GM12878 (cell line): ENCODE results near the gene TOR2A.

Source experiments
- CREM ChIP-seq: IDR thresholded peaks from 2 replicates; pipeline ENCODE4 v1.6.1; 2014; ENCODE audit warnings: antibody characterized with exemption, low read depth
- CTCF ChIP-seq, 3 experiments: IDR thresholded peaks in 2 of 3; conservative IDR thresholded peaks in 1 of 3; 2 replicates each; pipeline ENCODE4 v1.5.1; 2011; ENCODE audit warnings: low read depth in 3 of 3, low read length in 3 of 3, mild to moderate bottlenecking in 3 of 3, control low read depth in 2 of 3, moderate library complexity in 2 of 3, inconsistent platforms in 1 of 3, mixed read lengths in 1 of 3; ENCODE audit not compliant: control insufficient read depth in 2 of 3, insufficient read depth in 1 of 3; ENCODE audit errors: extremely low read depth in 1 of 3
- HDAC2 ChIP-seq: fragments of 200-600 bp; sonication (generic); IDR thresholded peaks from 2 replicates; pipeline ENCODE4 v1.6.1; 2017
- KDM1A ChIP-seq: fragments of 200-600 bp; sonication (generic); IDR thresholded peaks from 2 replicates; pipeline ENCODE4 v1.6.1; 2016; ENCODE audit warnings: borderline replicate concordance
- LARP7 ChIP-seq: fragments of 450-650 bp; IDR thresholded peaks from 2 replicates; pipeline ENCODE4 v1.6.1; 2017; ENCODE audit warnings: mild to moderate bottlenecking
- MTA2 ChIP-seq: fragments of 450-650 bp; IDR thresholded peaks from 2 replicates; pipeline ENCODE4 v1.6.1; 2016; ENCODE audit warnings: low read depth, mild to moderate bottlenecking, moderate library complexity
- POLR2AphosphoS5 ChIP-seq: IDR thresholded peaks from 2 replicates; pipeline ENCODE4 v1.6.1; 2011; ENCODE audit warnings: mild to moderate bottlenecking, low read length, inconsistent platforms
- SIN3A ChIP-seq: IDR thresholded peaks from 2 replicates; pipeline ENCODE4 v1.6.1; 2012; ENCODE audit warnings: low read depth, low read length, improper control_type of control experiment
- SMARCA5 ChIP-seq: fragments of 450-650 bp; IDR thresholded peaks from 2 replicates; pipeline ENCODE4 v1.6.1; 2017; ENCODE audit warnings: mild to moderate bottlenecking
- SPI1 ChIP-seq: IDR thresholded peaks from 2 replicates; pipeline ENCODE4 v1.6.1; 2011; ENCODE audit warnings: low read depth, mild to moderate bottlenecking, low read length, moderate library complexity, borderline replicate concordance; ENCODE audit not compliant: insufficient read depth
- TAF1 ChIP-seq: IDR thresholded peaks from 2 replicates; pipeline ENCODE4 v1.6.1; 2011; ENCODE audit warnings: mild to moderate bottlenecking, low read depth, low read length, borderline replicate concordance
- TARDBP ChIP-seq: IDR thresholded peaks from 2 replicates; pipeline ENCODE4 v1.6.1; 2016; ENCODE audit warnings: borderline replicate concordance
- TF ChIP-seq, protein P1 (sequence below): fragments of 450-650 bp; IDR thresholded peaks from 2 replicates; pipeline ENCODE4 v1.6.1; 2016; ENCODE audit warnings: mild to moderate bottlenecking, moderate library complexity, borderline replicate concordance
- TF ChIP-seq, protein P2 (sequence below): IDR thresholded peaks from 2 replicates; pipeline ENCODE4 v1.6.1; 2012; ENCODE audit warnings: mild to moderate bottlenecking, low read depth, low read length

- TF ChIP-seq HDAC2 = no peak
- no peak for TF ChIP-seq TAF1
- TF ChIP-seq POLR2AphosphoS5 = no peak
- TF ChIP-seq, protein P1, sequence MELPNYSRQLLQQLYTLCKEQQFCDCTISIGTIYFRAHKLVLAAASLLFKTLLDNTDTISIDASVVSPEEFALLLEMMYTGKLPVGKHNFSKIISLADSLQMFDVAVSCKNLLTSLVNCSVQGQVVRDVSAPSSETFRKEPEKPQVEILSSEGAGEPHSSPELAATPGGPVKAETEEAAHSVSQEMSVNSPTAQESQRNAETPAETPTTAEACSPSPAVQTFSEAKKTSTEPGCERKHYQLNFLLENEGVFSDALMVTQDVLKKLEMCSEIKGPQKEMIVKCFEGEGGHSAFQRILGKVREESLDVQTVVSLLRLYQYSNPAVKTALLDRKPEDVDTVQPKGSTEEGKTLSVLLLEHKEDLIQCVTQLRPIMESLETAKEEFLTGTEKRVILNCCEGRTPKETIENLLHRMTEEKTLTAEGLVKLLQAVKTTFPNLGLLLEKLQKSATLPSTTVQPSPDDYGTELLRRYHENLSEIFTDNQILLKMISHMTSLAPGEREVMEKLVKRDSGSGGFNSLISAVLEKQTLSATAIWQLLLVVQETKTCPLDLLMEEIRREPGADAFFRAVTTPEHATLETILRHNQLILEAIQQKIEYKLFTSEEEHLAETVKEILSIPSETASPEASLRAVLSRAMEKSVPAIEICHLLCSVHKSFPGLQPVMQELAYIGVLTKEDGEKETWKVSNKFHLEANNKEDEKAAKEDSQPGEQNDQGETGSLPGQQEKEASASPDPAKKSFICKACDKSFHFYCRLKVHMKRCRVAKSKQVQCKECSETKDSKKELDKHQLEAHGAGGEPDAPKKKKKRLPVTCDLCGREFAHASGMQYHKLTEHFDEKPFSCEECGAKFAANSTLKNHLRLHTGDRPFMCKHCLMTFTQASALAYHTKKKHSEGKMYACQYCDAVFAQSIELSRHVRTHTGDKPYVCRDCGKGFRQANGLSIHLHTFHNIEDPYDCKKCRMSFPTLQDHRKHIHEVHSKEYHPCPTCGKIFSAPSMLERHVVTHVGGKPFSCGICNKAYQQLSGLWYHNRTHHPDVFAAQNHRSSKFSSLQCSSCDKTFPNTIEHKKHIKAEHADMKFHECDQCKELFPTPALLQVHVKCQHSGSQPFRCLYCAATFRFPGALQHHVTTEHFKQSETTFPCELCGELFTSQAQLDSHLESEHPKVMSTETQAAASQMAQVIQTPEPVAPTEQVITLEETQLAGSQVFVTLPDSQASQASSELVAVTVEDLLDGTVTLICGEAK = no peak
- no peak for TF ChIP-seq CTCF (IDR thresholded peaks at IDR 0.05 in 2 of 3, conservative IDR thresholded peaks at IDR 0.05 in 1 of 3; ENCODE audit: control insufficient read depth in 2 of 3, extremely low read depth in 1 of 3, insufficient read depth in 1 of 3, low read depth in 3 of 3, low read length in 3 of 3)
- TF ChIP-seq LARP7 = no peak
- TF ChIP-seq SPI1 = no peak
- TF ChIP-seq MTA2 = no peak
- TF ChIP-seq SMARCA5 = no peak
- TF ChIP-seq, protein P2, sequence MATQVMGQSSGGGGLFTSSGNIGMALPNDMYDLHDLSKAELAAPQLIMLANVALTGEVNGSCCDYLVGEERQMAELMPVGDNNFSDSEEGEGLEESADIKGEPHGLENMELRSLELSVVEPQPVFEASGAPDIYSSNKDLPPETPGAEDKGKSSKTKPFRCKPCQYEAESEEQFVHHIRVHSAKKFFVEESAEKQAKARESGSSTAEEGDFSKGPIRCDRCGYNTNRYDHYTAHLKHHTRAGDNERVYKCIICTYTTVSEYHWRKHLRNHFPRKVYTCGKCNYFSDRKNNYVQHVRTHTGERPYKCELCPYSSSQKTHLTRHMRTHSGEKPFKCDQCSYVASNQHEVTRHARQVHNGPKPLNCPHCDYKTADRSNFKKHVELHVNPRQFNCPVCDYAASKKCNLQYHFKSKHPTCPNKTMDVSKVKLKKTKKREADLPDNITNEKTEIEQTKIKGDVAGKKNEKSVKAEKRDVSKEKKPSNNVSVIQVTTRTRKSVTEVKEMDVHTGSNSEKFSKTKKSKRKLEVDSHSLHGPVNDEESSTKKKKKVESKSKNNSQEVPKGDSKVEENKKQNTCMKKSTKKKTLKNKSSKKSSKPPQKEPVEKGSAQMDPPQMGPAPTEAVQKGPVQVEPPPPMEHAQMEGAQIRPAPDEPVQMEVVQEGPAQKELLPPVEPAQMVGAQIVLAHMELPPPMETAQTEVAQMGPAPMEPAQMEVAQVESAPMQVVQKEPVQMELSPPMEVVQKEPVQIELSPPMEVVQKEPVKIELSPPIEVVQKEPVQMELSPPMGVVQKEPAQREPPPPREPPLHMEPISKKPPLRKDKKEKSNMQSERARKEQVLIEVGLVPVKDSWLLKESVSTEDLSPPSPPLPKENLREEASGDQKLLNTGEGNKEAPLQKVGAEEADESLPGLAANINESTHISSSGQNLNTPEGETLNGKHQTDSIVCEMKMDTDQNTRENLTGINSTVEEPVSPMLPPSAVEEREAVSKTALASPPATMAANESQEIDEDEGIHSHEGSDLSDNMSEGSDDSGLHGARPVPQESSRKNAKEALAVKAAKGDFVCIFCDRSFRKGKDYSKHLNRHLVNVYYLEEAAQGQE = no peak
- no peak for TF ChIP-seq TARDBP
- no peak for TF ChIP-seq SIN3A
- TF ChIP-seq CREM = no peak
- TF ChIP-seq KDM1A = no peak
These were observed 6.8 kb upstream of the TOR2A start for GRCh38 chr9:127741831-127742434.
